HG03097 (cell line): ENCODE data around the gene FIGNL2.

Source experiments
- ATAC-seq: cut with Tn5 transposase; IDR thresholded peaks from one replicate; pipeline ENCODE4 v1.9.1; 2021; ENCODE audit not compliant: unreplicated experiment, low FRiP score

FIGNL2 gene

DNA sequence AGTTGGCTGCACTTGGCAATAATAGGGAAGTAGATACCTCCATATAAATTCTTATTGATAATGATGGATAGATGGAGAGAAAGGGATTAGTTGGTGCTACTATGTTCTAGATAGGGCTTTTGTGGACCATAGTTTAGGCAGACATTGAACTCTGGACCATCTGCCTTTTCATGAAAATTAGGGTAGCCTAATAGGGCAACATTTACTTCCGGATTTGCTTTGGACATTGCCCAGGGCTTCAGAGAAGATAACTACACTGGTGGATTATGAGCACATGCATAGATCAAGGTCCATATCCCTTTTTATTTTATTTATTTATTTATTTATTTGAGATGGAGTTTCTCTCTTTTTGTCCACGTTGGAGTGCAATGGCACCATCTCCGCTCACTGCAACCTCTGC, 70.5 kb downstream of the FIGNL2 start:
- ATAC-seq, result no peak

- ATAC-seq, result no peak
Observed at GRCh38 chr12:51777457-51777856, 71.1 kb downstream of the FIGNL2 start.

- no peak for ATAC-seq
Observed at GRCh38 chr12:51774933-51775332, 73.6 kb downstream of the FIGNL2 start.

GRCh38 chr12:51773145-51773869, 75.2 kb downstream of the FIGNL2 start:
- ATAC-seq, result no peak

DNA sequence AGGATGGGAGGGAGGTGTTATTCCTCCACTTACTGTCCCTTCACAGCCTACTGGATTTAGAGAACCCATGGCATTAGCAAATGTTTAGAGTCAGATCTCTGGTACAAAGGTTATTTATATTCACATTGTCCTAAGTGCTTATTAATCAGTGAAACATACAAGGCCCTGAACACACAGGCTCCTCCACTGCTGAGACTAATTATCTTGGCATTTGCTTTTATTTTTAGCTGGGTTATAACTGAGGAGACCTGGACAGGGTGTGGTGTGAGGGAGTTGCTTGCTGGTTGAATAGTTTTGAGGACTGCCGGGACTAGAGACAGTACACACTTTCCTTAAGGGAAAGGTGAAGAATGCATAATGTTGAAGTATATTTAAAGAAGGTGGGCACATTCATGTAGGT, 77.5 kb downstream of the FIGNL2 start:
- ATAC-seq, result no peak
